ENCODE results near the gene PAK4.
A peak's percentile ranks its signal among the peaks of the same experiment; 100 is the strongest.

PAK4 gene

GRCh38 chr19:39147480-39147879 lies 21.9 kb downstream of the PAK4 start:
- DNase-seq = no peak

GRCh38 chr19:39148939-39149529 lies 23.4 kb downstream of the PAK4 start:
- DNase-seq = no peak

- no peak for DNase-seq
Observed at GRCh38 chr19:39150235-39150634, 24.6 kb downstream of the PAK4 start.

GRCh38 chr19:39150807-39151600 lies 25.4 kb downstream of the PAK4 start:
- no peak for DNase-seq

GRCh38 chr19:39152066-39152465 lies 26.5 kb downstream of the PAK4 start:
- DNase-seq = no peak

- no peak for DNase-seq
Observed at GRCh38 chr19:39154100-39154628, 28.6 kb downstream of the PAK4 start.

- DNase-seq = no peak
Observed at GRCh38 chr19:39154629-39155100, 29.1 kb downstream of the PAK4 start.

GRCh38 chr19:39155114-39155700 lies 29.6 kb downstream of the PAK4 start:
- no peak for DNase-seq

GRCh38 chr19:39155741-39156140 lies 30.2 kb downstream of the PAK4 start:
- no peak for DNase-seq

GRCh38 chr19:39156326-39157230 lies 31.0 kb downstream of the PAK4 start:
- no peak for DNase-seq

- no peak for DNase-seq
Observed at GRCh38 chr19:39157275-39157996, 31.9 kb downstream of the PAK4 start.

- no peak for DNase-seq
Observed at GRCh38 chr19:39157997-39158389, 32.4 kb downstream of the PAK4 start.

GRCh38 chr19:39158646-39159260 lies 33.2 kb downstream of the PAK4 start:
- DNase-seq = no peak

- DNase-seq = peak in 1 of 2 donors; percentile 14
Observed at GRCh38 chr19:39160523-39160861, 34.9 kb downstream of the PAK4 start.

- DNase-seq = peak in 1 of 2 donors; percentile 6
Observed at GRCh38 chr19:39160889-39161672, 35.5 kb downstream of the PAK4 start.

GRCh38 chr19:39162441-39163043 lies 37.0 kb downstream of the PAK4 start:
- DNase-seq = no peak

GRCh38 chr19:39163621-39164020 lies 38.0 kb downstream of the PAK4 start:
- no peak for DNase-seq

- DNase-seq = no peak
Observed at GRCh38 chr19:39164289-39164688, 38.7 kb downstream of the PAK4 start.

GRCh38 chr19:39165857-39166256 lies 40.3 kb downstream of the PAK4 start:
- DNase-seq = no peak

Data from inflammatory macrophage (primary cell).